ENCODE measurements around the gene FAM50B.

Gene FAM50B

DNA sequence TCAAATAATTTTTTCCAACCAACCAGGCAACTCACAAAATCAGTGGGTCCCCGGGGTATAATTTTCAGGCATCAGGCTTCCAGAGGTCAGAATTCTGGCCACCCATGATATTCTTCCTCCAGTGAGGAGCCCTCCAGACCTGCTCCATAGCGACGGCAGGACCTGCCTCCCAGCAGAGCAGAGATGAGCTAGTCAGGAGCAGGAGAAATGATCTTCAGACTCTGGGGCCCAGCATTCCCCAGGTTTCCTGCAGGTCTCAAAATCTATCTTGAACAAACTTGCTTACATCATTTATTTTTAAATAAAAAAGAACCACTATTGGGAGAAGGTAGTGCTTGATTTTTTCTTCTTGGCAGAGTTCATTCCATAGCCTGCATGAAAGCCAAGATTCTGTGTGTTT is 44.7 kb downstream of the FAM50B start:
- H3K27me3 ChIP-seq (ENCODE audit: insufficient read depth, low read length): no peaks in the 10 kb centered on the region
- H2BK5ac ChIP-seq (ENCODE audit: low read depth, low read length, poor library complexity): no peak overlapping the region
- H4K8ac ChIP-seq (ENCODE audit: low read depth, low read length): no peak overlapping the region
- no peak overlapping the region for H3K4me2 ChIP-seq (ENCODE audit: low read length)
- no peak overlapping the region for H3K27ac ChIP-seq (ENCODE audit: low read depth, low read length)
- H3K9me3 ChIP-seq (ENCODE audit: insufficient read depth, low read depth, low read length): peaks cover 2% of the 10 kb centered on the region
- no peaks in the 10 kb centered on the region for H3K36me3 ChIP-seq (ENCODE audit: control insufficient read depth in 1 of 2, insufficient read depth in 2 of 2, low read length in 2 of 2)
- no CpG with 5 or more reads among the region's 3 CpGs for WGBS (ENCODE audit: extremely low coverage, insufficient coverage, insufficient read length)
- H4K91ac ChIP-seq (ENCODE audit: low read depth, low read length): no peak overlapping the region
- no peak overlapping the region for H3K14ac ChIP-seq (ENCODE audit: low read length)
- H4K12ac ChIP-seq (ENCODE audit: low read depth, low read length): no peak overlapping the region
- no peak overlapping the region for H2AFZ ChIP-seq (ENCODE audit: insufficient read depth, low read length, poor library complexity)
- no peak overlapping the region for H3K23ac ChIP-seq (ENCODE audit: low read length)
- H3K79me2 ChIP-seq (ENCODE audit: control insufficient read depth, insufficient read depth, low read length, poor library complexity): no peaks in the 10 kb centered on the region
- DNase-seq: no peak
- no peak overlapping the region for H3K4ac ChIP-seq (ENCODE audit: low read depth, low read length)
- no peak overlapping the region for H3K9ac ChIP-seq (ENCODE audit: low read length)
- H3K4me3 ChIP-seq (ENCODE audit: low read depth, low read length): no peak overlapping the region
- no peaks in the 10 kb centered on the region for H3K79me1 ChIP-seq (ENCODE audit: low read length)
- H3K4me1 ChIP-seq (ENCODE audit: control insufficient read depth in 1 of 2, insufficient read depth in 2 of 2, low read length in 2 of 2): no peaks in the 10 kb centered on the region
- H3K18ac ChIP-seq (ENCODE audit: low read length): no peak overlapping the region
- no peak overlapping the region for H2AK5ac ChIP-seq (ENCODE audit: low read length)
- H2BK12ac ChIP-seq (ENCODE audit: low read length): no peak overlapping the region
- H2BK120ac ChIP-seq (ENCODE audit: insufficient read depth, low read length, poor library complexity): no peak overlapping the region

DNA sequence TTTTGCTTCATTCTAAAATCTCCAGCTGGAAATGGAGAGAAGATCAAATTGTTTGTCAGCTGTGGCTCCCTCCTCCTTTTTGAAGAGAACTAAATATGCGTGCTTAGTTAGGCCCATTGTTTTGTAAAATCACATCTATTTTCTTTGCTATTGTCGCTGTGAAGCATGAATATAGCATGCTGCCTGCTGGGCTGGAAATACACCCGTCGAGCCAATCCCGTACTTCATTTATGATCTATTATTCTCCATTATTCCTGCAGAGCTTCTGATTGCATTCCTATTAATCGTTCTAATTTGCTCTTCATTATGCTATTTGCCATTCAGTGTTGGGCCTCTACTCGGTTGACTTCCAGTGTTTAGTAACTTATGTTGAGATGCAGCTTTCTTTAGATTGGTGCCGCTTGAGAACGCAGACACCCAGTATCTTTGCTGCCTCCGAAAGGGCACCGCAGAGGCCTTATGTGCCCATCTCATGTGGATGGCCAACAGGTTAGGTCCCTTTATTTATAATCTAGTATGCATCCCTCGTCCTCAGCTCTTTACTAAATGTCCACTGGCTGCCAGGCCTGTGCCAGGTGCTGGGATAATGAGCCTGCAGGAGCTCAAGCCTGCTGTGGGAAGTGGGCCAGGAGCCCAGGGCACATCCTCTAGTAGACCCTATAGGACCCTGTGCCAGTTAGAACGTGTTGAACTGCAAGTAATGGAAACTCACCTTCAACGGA is 45.6 kb downstream of the FAM50B start:
- H3K79me1 ChIP-seq (ENCODE audit: low read length): no peaks in the 10 kb centered on the region
- no peak overlapping the region for H2BK120ac ChIP-seq (ENCODE audit: insufficient read depth, low read length, poor library complexity)
- H3K9ac ChIP-seq (ENCODE audit: low read length): no peak overlapping the region
- no peak overlapping the region for H4K91ac ChIP-seq (ENCODE audit: low read depth, low read length)
- no CpG with 5 or more reads among the region's 14 CpGs for WGBS (ENCODE audit: extremely low coverage, insufficient coverage, insufficient read length)
- H4K8ac ChIP-seq (ENCODE audit: low read depth, low read length): no peak overlapping the region
- no peak overlapping the region for H2AK5ac ChIP-seq (ENCODE audit: low read length)
- no peak for DNase-seq
- no peaks in the 10 kb centered on the region for H3K27me3 ChIP-seq (ENCODE audit: insufficient read depth, low read length)
- no peak overlapping the region for H3K27ac ChIP-seq (ENCODE audit: low read depth, low read length)
- H3K4me1 ChIP-seq (ENCODE audit: control insufficient read depth in 1 of 2, insufficient read depth in 2 of 2, low read length in 2 of 2): no peaks in the 10 kb centered on the region
- H3K14ac ChIP-seq (ENCODE audit: low read length): no peak overlapping the region
- H3K4ac ChIP-seq (ENCODE audit: low read depth, low read length): no peak overlapping the region
- H3K9me3 ChIP-seq (ENCODE audit: insufficient read depth, low read depth, low read length): peaks cover 2% of the 10 kb centered on the region
- no peak overlapping the region for H2AFZ ChIP-seq (ENCODE audit: insufficient read depth, low read length, poor library complexity)
- no peak overlapping the region for H3K18ac ChIP-seq (ENCODE audit: low read length)
- H2BK12ac ChIP-seq (ENCODE audit: low read length): no peak overlapping the region
- no peak overlapping the region for H3K4me3 ChIP-seq (ENCODE audit: low read depth, low read length)
- no peak overlapping the region for H4K12ac ChIP-seq (ENCODE audit: low read depth, low read length)
- H2BK5ac ChIP-seq (ENCODE audit: low read depth, low read length, poor library complexity): no peak overlapping the region
- no peak overlapping the region for H3K4me2 ChIP-seq (ENCODE audit: low read length)
- no peaks in the 10 kb centered on the region for H3K79me2 ChIP-seq (ENCODE audit: control insufficient read depth, insufficient read depth, low read length, poor library complexity)
- H3K23ac ChIP-seq (ENCODE audit: low read length): no peak overlapping the region
- no peaks in the 10 kb centered on the region for H3K36me3 ChIP-seq (ENCODE audit: control insufficient read depth in 1 of 2, insufficient read depth in 2 of 2, low read length in 2 of 2)

DNA sequence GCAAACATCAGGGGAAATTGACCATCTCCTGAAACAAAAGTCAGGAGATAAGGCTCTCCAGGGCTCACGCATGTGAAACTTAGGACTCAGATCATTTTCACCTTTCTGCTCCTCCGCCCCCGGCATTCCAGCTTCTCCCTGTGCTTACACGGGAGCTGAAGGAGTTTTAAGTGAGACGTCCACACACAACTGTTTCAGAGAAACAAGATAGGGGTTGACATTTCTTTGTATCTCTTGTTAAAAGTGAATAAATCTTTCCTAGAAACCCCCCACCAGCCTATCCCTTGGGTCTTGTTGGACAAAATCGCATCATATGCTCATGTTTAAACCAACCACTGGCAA is 46.1 kb downstream of the FAM50B start:
- H3K4ac ChIP-seq (ENCODE audit: low read depth, low read length): no peak overlapping the region
- no peak overlapping the region for H4K8ac ChIP-seq (ENCODE audit: low read depth, low read length)
- H4K91ac ChIP-seq (ENCODE audit: low read depth, low read length): no peak overlapping the region
- DNase-seq: no peak
- H3K23ac ChIP-seq (ENCODE audit: low read length): no peak overlapping the region
- H3K18ac ChIP-seq (ENCODE audit: low read length): no peak overlapping the region
- no peak overlapping the region for H3K4me3 ChIP-seq (ENCODE audit: low read depth, low read length)
- peaks cover 2% of the 10 kb centered on the region for H3K9me3 ChIP-seq (ENCODE audit: insufficient read depth, low read depth, low read length)
- no CpG with 5 or more reads among the region's 6 CpGs for WGBS (ENCODE audit: extremely low coverage, insufficient coverage, insufficient read length)
- no peaks in the 10 kb centered on the region for H3K79me2 ChIP-seq (ENCODE audit: control insufficient read depth, insufficient read depth, low read length, poor library complexity)
- no peak overlapping the region for H3K4me2 ChIP-seq (ENCODE audit: low read length)
- H2BK12ac ChIP-seq (ENCODE audit: low read length): no peak overlapping the region
- no peak overlapping the region for H3K27ac ChIP-seq (ENCODE audit: low read depth, low read length)
- H3K36me3 ChIP-seq (ENCODE audit: control insufficient read depth in 1 of 2, insufficient read depth in 2 of 2, low read length in 2 of 2): no peaks in the 10 kb centered on the region
- no peak overlapping the region for H4K12ac ChIP-seq (ENCODE audit: low read depth, low read length)
- H2BK120ac ChIP-seq (ENCODE audit: insufficient read depth, low read length, poor library complexity): no peak overlapping the region
- no peak overlapping the region for H2AK5ac ChIP-seq (ENCODE audit: low read length)
- H2BK5ac ChIP-seq (ENCODE audit: low read depth, low read length, poor library complexity): no peak overlapping the region
- no peak overlapping the region for H3K9ac ChIP-seq (ENCODE audit: low read length)
- no peak overlapping the region for H2AFZ ChIP-seq (ENCODE audit: insufficient read depth, low read length, poor library complexity)
- H3K14ac ChIP-seq (ENCODE audit: low read length): no peak overlapping the region
- no peaks in the 10 kb centered on the region for H3K79me1 ChIP-seq (ENCODE audit: low read length)
- H3K4me1 ChIP-seq (ENCODE audit: control insufficient read depth in 1 of 2, insufficient read depth in 2 of 2, low read length in 2 of 2): no peaks in the 10 kb centered on the region
- H3K27me3 ChIP-seq (ENCODE audit: insufficient read depth, low read length): no peaks in the 10 kb centered on the region

DNA sequence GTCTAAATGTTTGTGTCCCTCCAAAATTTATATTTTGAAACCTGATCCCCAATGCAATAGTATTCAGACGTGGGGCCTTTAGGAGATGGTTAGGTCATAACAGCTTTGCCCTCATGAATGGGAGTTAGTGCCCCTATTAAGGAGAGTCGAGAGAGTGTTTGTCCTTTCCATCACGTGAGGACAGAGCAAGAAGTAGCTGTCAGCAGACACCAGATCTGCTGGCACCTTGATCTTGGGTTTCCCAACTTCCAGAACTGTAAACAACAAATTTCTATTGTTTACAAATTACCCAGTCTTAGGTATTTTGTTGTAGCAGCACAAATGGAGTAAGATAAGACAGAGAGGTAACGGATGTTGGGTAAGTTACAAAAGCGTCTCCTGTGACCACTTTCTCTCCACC is 46.6 kb downstream of the FAM50B start:
- no peak overlapping the region for H3K4me2 ChIP-seq (ENCODE audit: low read length)
- no peak overlapping the region for H2BK5ac ChIP-seq (ENCODE audit: low read depth, low read length, poor library complexity)
- H3K14ac ChIP-seq (ENCODE audit: low read length): no peak overlapping the region
- no peak overlapping the region for H2BK120ac ChIP-seq (ENCODE audit: insufficient read depth, low read length, poor library complexity)
- no peak overlapping the region for H3K18ac ChIP-seq (ENCODE audit: low read length)
- H3K9ac ChIP-seq (ENCODE audit: low read length): no peak overlapping the region
- no peaks in the 10 kb centered on the region for H3K36me3 ChIP-seq (ENCODE audit: control insufficient read depth in 1 of 2, insufficient read depth in 2 of 2, low read length in 2 of 2)
- peak; percentile 59 to 83 for DNase-seq
- no peak overlapping the region for H4K8ac ChIP-seq (ENCODE audit: low read depth, low read length)
- no peak overlapping the region for H3K4ac ChIP-seq (ENCODE audit: low read depth, low read length)
- H3K27me3 ChIP-seq (ENCODE audit: insufficient read depth, low read length): no peaks in the 10 kb centered on the region
- no peak overlapping the region for H4K91ac ChIP-seq (ENCODE audit: low read depth, low read length)
- H2BK12ac ChIP-seq (ENCODE audit: low read length): no peak overlapping the region
- no peak overlapping the region for H3K27ac ChIP-seq (ENCODE audit: low read depth, low read length)
- no CpG with 5 or more reads among the region's 5 CpGs for WGBS (ENCODE audit: extremely low coverage, insufficient coverage, insufficient read length)
- no peaks in the 10 kb centered on the region for H3K79me2 ChIP-seq (ENCODE audit: control insufficient read depth, insufficient read depth, low read length, poor library complexity)
- no peak overlapping the region for H3K4me3 ChIP-seq (ENCODE audit: low read depth, low read length)
- H2AK5ac ChIP-seq (ENCODE audit: low read length): no peak overlapping the region
- no peaks in the 10 kb centered on the region for H3K4me1 ChIP-seq (ENCODE audit: control insufficient read depth in 1 of 2, insufficient read depth in 2 of 2, low read length in 2 of 2)
- peaks cover 2% of the 10 kb centered on the region for H3K9me3 ChIP-seq (ENCODE audit: insufficient read depth, low read depth, low read length)
- H3K23ac ChIP-seq (ENCODE audit: low read length): no peak overlapping the region
- H4K12ac ChIP-seq (ENCODE audit: low read depth, low read length): no peak overlapping the region
- no peak overlapping the region for H2AFZ ChIP-seq (ENCODE audit: insufficient read depth, low read length, poor library complexity)
- H3K79me1 ChIP-seq (ENCODE audit: low read length): no peaks in the 10 kb centered on the region

All from trophoblast cell (in vitro differentiated cells and primary cell).